ENCODE measurements around the gene GPR176. TPM values are rescaled to one million over a fixed set of nuclear protein-coding genes. Genes with fewer than 3 reads are reported as not detected.

The GPR176 gene
- total RNA-seq, 4 donors from 2014 or later, result 1.6 to 11.8 (median 4.6) TPM

DNA sequence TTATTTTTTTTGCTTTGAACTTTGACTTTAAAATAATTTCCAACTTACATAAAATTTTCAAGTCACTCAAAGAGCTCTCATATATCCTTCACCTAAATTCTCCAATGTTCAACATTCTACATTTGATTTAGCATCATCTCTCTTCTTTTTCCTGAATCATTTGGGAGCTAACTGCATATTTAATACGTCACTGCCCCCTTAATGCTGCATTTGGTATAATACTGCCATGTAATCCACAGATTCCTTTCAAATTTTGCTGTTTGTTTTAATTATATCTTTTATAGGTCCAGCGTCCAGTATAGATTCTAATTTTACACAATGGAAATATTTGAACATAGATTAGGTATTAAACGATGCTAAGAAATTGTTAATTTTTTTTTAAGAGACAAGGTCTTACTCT is 11.5 kb upstream of the GPR176 start:
- H3K27me3 ChIP-seq, result no peaks in the 10 kb centered on the region
- no peak for ATAC-seq
- H3K4me3 ChIP-seq, result no peak overlapping the region
- H3K9me3 ChIP-seq, result no peaks in the 10 kb centered on the region
- no peaks in the 10 kb centered on the region for H3K36me3 ChIP-seq
- peaks cover 3 to 27% (median 3%) of the 10 kb centered on the region in 3 donors for H3K4me1 ChIP-seq
- 59 to 74% methylated on average over 2 to 3 of the region's 3 CpGs for WGBS, 2 donors (ENCODE audit: low coverage in 1 of 2)
- TF ChIP-seq POLR2A (IDR thresholded peaks at IDR 0.05) (no peak), EP300 (IDR thresholded peaks at IDR 0.05) (no peak), POLR2AphosphoS5 (IDR thresholded peaks at IDR 0.05) (no peak)
- TF ChIP-seq, protein P1, sequence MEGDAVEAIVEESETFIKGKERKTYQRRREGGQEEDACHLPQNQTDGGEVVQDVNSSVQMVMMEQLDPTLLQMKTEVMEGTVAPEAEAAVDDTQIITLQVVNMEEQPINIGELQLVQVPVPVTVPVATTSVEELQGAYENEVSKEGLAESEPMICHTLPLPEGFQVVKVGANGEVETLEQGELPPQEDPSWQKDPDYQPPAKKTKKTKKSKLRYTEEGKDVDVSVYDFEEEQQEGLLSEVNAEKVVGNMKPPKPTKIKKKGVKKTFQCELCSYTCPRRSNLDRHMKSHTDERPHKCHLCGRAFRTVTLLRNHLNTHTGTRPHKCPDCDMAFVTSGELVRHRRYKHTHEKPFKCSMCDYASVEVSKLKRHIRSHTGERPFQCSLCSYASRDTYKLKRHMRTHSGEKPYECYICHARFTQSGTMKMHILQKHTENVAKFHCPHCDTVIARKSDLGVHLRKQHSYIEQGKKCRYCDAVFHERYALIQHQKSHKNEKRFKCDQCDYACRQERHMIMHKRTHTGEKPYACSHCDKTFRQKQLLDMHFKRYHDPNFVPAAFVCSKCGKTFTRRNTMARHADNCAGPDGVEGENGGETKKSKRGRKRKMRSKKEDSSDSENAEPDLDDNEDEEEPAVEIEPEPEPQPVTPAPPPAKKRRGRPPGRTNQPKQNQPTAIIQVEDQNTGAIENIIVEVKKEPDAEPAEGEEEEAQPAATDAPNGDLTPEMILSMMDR (IDR thresholded peaks at IDR 0.05), result no peak
- no peak overlapping the region for H3K27ac ChIP-seq

- Histone ChIP-seq H3K4me1 (peaks cover 0 to 1% (median 0%) of the 10 kb centered on the region in 3 donors), H3K36me3 (no peaks in the 10 kb centered on the region), H3K9me3 (no peaks in the 10 kb centered on the region), H3K27me3 (no peaks in the 10 kb centered on the region), H3K4me3 (no peak overlapping the region), H3K27ac (no peak overlapping the region)
- TF ChIP-seq POLR2A (IDR thresholded peaks at IDR 0.05) (no peak), EP300 (IDR thresholded peaks at IDR 0.05) (no peak)
- no peak for ATAC-seq
- WGBS, 2 donors (ENCODE audit: low coverage in 1 of 2), result 89 to 93% methylated on average over 1 to 2 of the region's 5 CpGs
Observed at GRCh38 chr15:39926526-39926925, 6.5 kb upstream of the GPR176 start.

DNA sequence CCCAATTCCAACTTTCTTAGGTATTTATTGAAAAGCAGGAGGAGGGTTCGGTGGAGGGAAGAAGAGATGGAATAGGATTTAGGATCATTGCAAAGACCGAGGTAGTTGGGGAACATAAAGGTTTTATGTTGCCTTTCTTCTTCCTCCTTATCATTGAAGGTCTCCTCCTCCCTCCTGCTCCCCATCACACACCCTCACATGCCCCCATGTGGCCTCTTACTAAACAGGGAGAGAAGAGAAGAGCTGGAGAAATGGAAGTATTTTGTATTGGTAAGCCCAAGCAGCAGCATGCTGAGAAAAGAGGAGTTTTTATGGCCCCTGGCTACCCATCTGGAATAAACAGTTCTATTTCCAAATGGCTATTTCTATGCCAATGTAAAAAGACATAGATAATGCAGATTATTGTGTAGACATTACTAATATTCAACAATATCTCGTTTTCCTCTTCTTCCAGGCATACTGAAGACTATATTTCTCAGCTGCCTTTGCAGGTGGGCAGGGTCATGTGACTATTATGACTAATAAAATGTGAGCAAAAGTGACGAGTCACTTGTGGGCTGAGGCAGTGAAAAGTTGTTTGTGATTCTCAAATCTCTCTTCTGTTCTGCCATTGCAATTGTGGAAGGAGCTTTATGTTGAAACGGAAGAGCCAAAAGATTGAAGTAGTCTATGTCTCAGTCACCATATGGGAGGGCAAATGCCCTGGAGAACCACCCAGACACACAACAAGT is 5.2 kb upstream of the GPR176 start:
- no peak for TF ChIP-seq EP300 (IDR thresholded peaks at IDR 0.05)
- no peak for TF ChIP-seq POLR2A (IDR thresholded peaks at IDR 0.05)
- TF ChIP-seq, protein P1 (IDR thresholded peaks at IDR 0.05), result no peak
- no peak for TF ChIP-seq POLR2AphosphoS5 (IDR thresholded peaks at IDR 0.05)
- 72 to 78% methylated on average over 4 to 5 of the region's 5 CpGs for WGBS, 2 donors (ENCODE audit: low coverage in 1 of 2)

GRCh38 chr15:39924437-39924836 is 4.4 kb upstream of the GPR176 start:
- ATAC-seq, result no peak
- no peak overlapping the region for H3K27ac ChIP-seq
- H3K9me3 ChIP-seq, result no peaks in the 10 kb centered on the region
- H3K4me1 ChIP-seq, result peaks cover 0 to 22% (median 0%) of the 10 kb centered on the region in 3 donors
- H3K4me3 ChIP-seq, result no peak overlapping the region
- H3K36me3 ChIP-seq, result no peaks in the 10 kb centered on the region
- H3K27me3 ChIP-seq, result peaks cover 11% of the 10 kb centered on the region
- WGBS, 2 donors (ENCODE audit: low coverage in 1 of 2), result 70 to 77% methylated on average over 2 of the region's 3 CpGs
- TF ChIP-seq EP300 (IDR thresholded peaks at IDR 0.05), result no peak
- TF ChIP-seq POLR2A (IDR thresholded peaks at IDR 0.05), result no peak
- TF ChIP-seq POLR2AphosphoS5 (IDR thresholded peaks at IDR 0.05), result no peak
- TF ChIP-seq, protein P1 (IDR thresholded peaks at IDR 0.05), result no peak

More for the DNA sequence above, 5.2 kb upstream of the GPR176 start:
- H3K9me3 ChIP-seq, result no peaks in the 10 kb centered on the region
- H3K4me1 ChIP-seq, result peaks cover 0 to 14% (median 0%) of the 10 kb centered on the region in 3 donors
- H3K27me3 ChIP-seq, result peaks cover 3% of the 10 kb centered on the region
- no peak overlapping the region for H3K4me3 ChIP-seq
- no peak overlapping the region for H3K27ac ChIP-seq
- no peaks in the 10 kb centered on the region for H3K36me3 ChIP-seq
- no peak for ATAC-seq

- Histone ChIP-seq H3K27ac (no peak overlapping the region), H3K9me3 (no peaks in the 10 kb centered on the region), H3K27me3 (peaks cover 22% of the 10 kb centered on the region), H3K36me3 (no peaks in the 10 kb centered on the region), H3K4me3 (no peak overlapping the region), H3K4me1 (peaks cover 0 to 25% (median 0%) of the 10 kb centered on the region in 3 donors)
- no peak for ATAC-seq
- no peak for TF ChIP-seq POLR2AphosphoS5 (IDR thresholded peaks at IDR 0.05)
- TF ChIP-seq EP300 (IDR thresholded peaks at IDR 0.05), result no peak
- no peak for TF ChIP-seq POLR2A (IDR thresholded peaks at IDR 0.05)
- TF ChIP-seq, protein P1 (IDR thresholded peaks at IDR 0.05), result no peak
- WGBS, 2 donors (ENCODE audit: low coverage in 1 of 2), result 41 to 70% methylated on average over 3 to 4 of the region's 4 CpGs
Observed at GRCh38 chr15:39922462-39923092, 2.5 kb upstream of the GPR176 start.
